Lower leg skin (tissue), 4 donors: Measurements from ENCODE around the gene CLP1. TPM values are rescaled to one million over a fixed set of nuclear protein-coding genes. Genes with fewer than 3 reads are reported as not detected.
"Not testable (repeated sequence)": the region's sequence is repeated elsewhere in the genome, so short reads cannot be mapped to it uniquely, and the experiment has no call there.

ENCODE experiments used
- DNase-seq, 2 donors: peaks; one replicate each; pipeline ENCODE4 v3.0.0-alpha.2; 2019; ENCODE audit warnings: low spot score in 2 of 2
- H3K4me3 ChIP-seq: fragments of 200-600 bp; sonication (generic); 2 replicates; pipeline ENCODE4 v1.5.1; 2017; ENCODE audit warnings: mild to moderate bottlenecking, low read depth; ENCODE audit not compliant: poor library complexity, severe bottlenecking
- CTCF ChIP-seq, 3 donors: fragments of 450-650 bp; IDR thresholded peaks; one replicate each; pipeline ENCODE4 v1.5.1; 2016; ENCODE audit warnings: antibody characterized with exemption in 3 of 3, mild to moderate bottlenecking in 3 of 3, moderate library complexity in 2 of 3
- POLR2A ChIP-seq, 2 donors: fragments of 450-650 bp; IDR thresholded peaks; one replicate each; pipeline ENCODE4 v1.6.1; 2016 to 2017; ENCODE audit warnings: antibody characterized with exemption in 2 of 2, mild to moderate bottlenecking in 1 of 2, moderate library complexity in 1 of 2
- WGBS, 2 donors: methylation state at CpG; one replicate each; pipeline ENCODE4 v1.1.5; 2018; 5-methylcytosine and 5-hydroxymethylcytosine counted together
- intact Hi-C: fragments of 100-400 bp; cut with DNase I; formaldehyde crosslinking; loops from one replicate; pipeline ENCODE4 v1.15.0; 2023; ENCODE audit warnings: low total_unique reads
- total RNA-seq, 4 donors: library from RNA; depleted of rRNA; stranded (reverse); fragments of >200 nt; gene quantifications; one replicate each; pipeline ENCODE4 v1.1.0, GENCODE V29; 2016

CLP1 gene
- total RNA-seq, 4 donors from 2014 or later, result 14.0 to 29.2 (median 17.6) TPM

DNA sequence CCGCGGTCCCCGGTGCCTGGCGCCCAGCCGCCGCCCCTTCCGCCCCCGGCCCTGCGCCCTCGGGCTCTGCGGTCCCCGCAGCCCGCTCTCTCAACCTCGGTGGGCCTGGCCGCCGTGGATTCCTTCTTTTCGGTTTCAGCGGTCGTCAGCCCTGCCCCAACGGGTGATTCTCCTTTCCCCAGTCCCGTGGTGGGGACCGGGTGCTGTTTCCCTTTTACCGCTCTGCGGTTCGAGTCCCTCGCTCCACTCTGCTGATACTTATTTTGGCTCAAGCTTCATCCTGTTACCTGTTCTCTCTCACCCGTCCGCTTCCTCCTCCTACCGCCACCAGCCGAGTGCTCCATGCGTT lies 10.8 kb downstream of the CLP1 start:
- DNase-seq, result no peak
- WGBS, 2 donors, result 1% methylated on average over 31 of the region's 31 CpGs
- intact Hi-C loops, result loop anchor here (10.0 kb wide), 1 partner anchor 334 kb away; the partner anchor contains the start of genes P2RX3 and SSRP1
- no peak for TF ChIP-seq POLR2A (IDR thresholded peaks at IDR 0.05)
- TF ChIP-seq CTCF (IDR thresholded peaks at IDR 0.05), result no peak
- H3K4me3 ChIP-seq, result peak overlapping the region; percentile 86

- DNase-seq, result no peak
- intact Hi-C loops, result loop anchor here (10.0 kb wide), 1 partner anchor 1281 kb away; no protein-coding TSS in a partner anchor
- TF ChIP-seq POLR2A (IDR thresholded peaks at IDR 0.05) (no peak), CTCF (IDR thresholded peaks at IDR 0.05) (no peak)
- H3K4me3 ChIP-seq, result no peak overlapping the region
Measured at GRCh38 chr11:57674251-57674650, 16.7 kb downstream of the CLP1 start.

- intact Hi-C loops, result loop anchor here (10.0 kb wide), 1 partner anchor 1279 kb away; no protein-coding TSS in a partner anchor
- WGBS, 2 donors, result 66 to 70% methylated on average over 3 of the region's 3 CpGs
- no peak for DNase-seq
- H3K4me3 ChIP-seq, result no peak overlapping the region
- no peak for TF ChIP-seq POLR2A (IDR thresholded peaks at IDR 0.05)
- TF ChIP-seq CTCF (IDR thresholded peaks at IDR 0.05), result no peak
Measured at GRCh38 chr11:57675176-57675941, 17.8 kb downstream of the CLP1 start.

- WGBS, 2 donors, result 44 to 57% methylated on average over 4 of the region's 4 CpGs
- peak in 1 of 2 donors; percentile 43 for DNase-seq
- intact Hi-C loops, result loop anchor here (10.0 kb wide), 1 partner anchor 1275 kb away; no protein-coding TSS in a partner anchor
- H3K4me3 ChIP-seq, result no peak overlapping the region
- TF ChIP-seq CTCF (IDR thresholded peaks at IDR 0.05) (no peak), POLR2A (IDR thresholded peaks at IDR 0.05) (no peak)
Measured at GRCh38 chr11:57679396-57679795, 21.8 kb downstream of the CLP1 start.

- TF ChIP-seq POLR2A (IDR thresholded peaks at IDR 0.05), result no peak
- no peak for TF ChIP-seq CTCF (IDR thresholded peaks at IDR 0.05)
- no peak for DNase-seq
- no peak overlapping the region for H3K4me3 ChIP-seq
- 37 to 41% methylated on average over 2 of the region's 2 CpGs for WGBS, 2 donors
- intact Hi-C loops, result no loop called here
Measured at GRCh38 chr11:57680552-57680874, 23.0 kb downstream of the CLP1 start.

GRCh38 chr11:57681168-57681567 lies 23.6 kb downstream of the CLP1 start:
- intact Hi-C loops, result no loop called here
- TF ChIP-seq CTCF (IDR thresholded peaks at IDR 0.05), result no peak
- no peak for TF ChIP-seq POLR2A (IDR thresholded peaks at IDR 0.05)
- H3K4me3 ChIP-seq, result no peak overlapping the region
- DNase-seq, result no peak
- 39 to 55% methylated on average over 1 of the region's 1 CpG for WGBS, 2 donors

- WGBS, 2 donors, result 99% methylated on average over 5 of the region's 5 CpGs
- intact Hi-C loops, DNase-seq, H3K4me3 ChIP-seq: not testable (repeated sequence)
Measured at GRCh38 chr11:57690474-57690873, 32.9 kb downstream of the CLP1 start.
